DOHH2 (cell line): Measurements from ENCODE around the gene SLC38A3.

Source experiments
- CTCF ChIP-seq: fragments of 200-600 bp; sonication (generic); IDR thresholded peaks from one replicate; pipeline ENCODE4 v1.5.1; 2014; ENCODE audit warnings: antibody characterized with exemption, mild to moderate bottlenecking, low read depth, low read length; ENCODE audit not compliant: poor library complexity, severe bottlenecking
- EZH2phosphoT487 ChIP-seq: fragments of 200-600 bp; sonication (generic); IDR thresholded peaks from 2 replicates; pipeline ENCODE4 v1.6.1; 2017; ENCODE audit warnings: borderline replicate concordance, mild to moderate bottlenecking, antibody characterized with exemption, low read length, moderate library complexity, mixed read lengths

GRCh38 chr3:50237133-50237651 is 32.1 kb downstream of the SLC38A3 start:
- TF ChIP-seq CTCF (no peak), EZH2phosphoT487 (no peak)
